ENCODE measurements around the gene SLC27A5. TPM values are rescaled to one million over a fixed set of nuclear protein-coding genes. Genes with fewer than 3 reads are reported as not detected.

Gene SLC27A5
- total and polyA plus RNA-seq, 9 of the 15 experiments (the other 6 are each of a cell fraction or from before 2014, with no cell fraction given): 42.2 to 318 (median 64.7) TPM

DNA sequence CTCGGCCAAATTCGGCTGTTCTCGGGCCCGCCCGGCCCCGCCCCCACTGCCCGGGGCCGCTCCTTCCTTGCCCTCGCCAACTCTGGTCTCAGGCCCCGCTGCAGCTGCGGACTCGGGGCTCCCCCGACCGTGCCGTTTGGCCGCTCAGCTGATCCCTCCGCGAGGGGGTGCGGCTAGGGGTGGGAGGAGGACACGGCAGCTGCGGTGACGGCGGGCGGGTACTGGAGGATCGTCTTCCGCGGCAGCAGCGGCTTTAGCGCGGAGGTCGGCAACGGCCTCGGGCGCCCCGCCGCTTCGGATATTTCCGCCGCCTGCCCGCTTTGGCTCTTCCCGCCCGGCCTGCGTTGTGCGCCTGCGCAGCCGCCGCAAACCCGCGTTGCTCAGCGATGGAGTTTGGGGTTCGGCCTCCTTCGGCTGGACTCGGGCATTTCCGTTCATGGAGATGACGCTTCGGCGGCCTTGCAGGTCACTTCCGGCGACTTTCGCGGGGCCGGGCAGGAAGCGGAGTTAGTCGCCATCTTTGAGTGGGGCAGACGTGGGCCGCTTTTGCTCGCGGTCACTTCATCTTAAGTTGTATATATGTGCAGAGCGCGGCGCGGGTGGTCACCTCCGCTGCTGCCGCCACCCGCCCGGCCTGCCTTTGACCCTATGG, 47.0 kb upstream of the SLC27A5 start (continued):
- TF ChIP-seq FOXJ2 (tag; IDR thresholded peaks at IDR 0.05) (no peak), ZNF146 (CRISPR knock-in tag; IDR thresholded peaks at IDR 0.05; ENCODE audit: unreplicated experiment) (no peak), ZNF436 (CRISPR knock-in tag; IDR thresholded peaks at IDR 0.05) (no peak), ASH1L (IDR thresholded peaks at IDR 0.05; ENCODE audit: borderline replicate concordance, low read depth, partially characterized antibody) (no peak), HNRNPK (IDR thresholded peaks at IDR 0.05; ENCODE audit: low read depth, low read length, poor library complexity, severe bottlenecking) (no peak), SRSF7 (optimal IDR thresholded peaks at IDR 0.05; ENCODE audit: low read depth, low read length) (no peak), HDAC1 (IDR thresholded peaks at IDR 0.05) (peak in 1 of 2 experiments; percentile 10; a peak in 2 of 4 replicates), ZNF408 (CRISPR knock-in tag; IDR thresholded peaks at IDR 0.05; ENCODE audit: low read depth) (no peak), ZNF512 (tag; IDR thresholded peaks at IDR 0.05) (no peak), ZNF24 (IDR thresholded peaks at IDR 0.05) (no peak), ILF3 (IDR thresholded peaks at IDR 0.05; ENCODE audit: borderline replicate concordance) (no peak), HDGF (IDR thresholded peaks at IDR 0.05) (no peak), PCBP1 (IDR thresholded peaks at IDR 0.05; ENCODE audit: low read depth, low read length, poor library complexity, severe bottlenecking) (peak; percentile 21), OTX1 (CRISPR knock-in tag; IDR thresholded peaks at IDR 0.05) (peak; percentile 60; the same call in 1 of the 2 replicates), SRSF1 (IDR thresholded peaks at IDR 0.05; ENCODE audit: low read depth, low read length) (no peak), ZC3H11A (IDR thresholded peaks at IDR 0.05; ENCODE audit: low read depth, low read length) (no peak), TEAD2 (tag; IDR thresholded peaks at IDR 0.05) (no peak)
- TF ChIP-seq, protein P1, sequence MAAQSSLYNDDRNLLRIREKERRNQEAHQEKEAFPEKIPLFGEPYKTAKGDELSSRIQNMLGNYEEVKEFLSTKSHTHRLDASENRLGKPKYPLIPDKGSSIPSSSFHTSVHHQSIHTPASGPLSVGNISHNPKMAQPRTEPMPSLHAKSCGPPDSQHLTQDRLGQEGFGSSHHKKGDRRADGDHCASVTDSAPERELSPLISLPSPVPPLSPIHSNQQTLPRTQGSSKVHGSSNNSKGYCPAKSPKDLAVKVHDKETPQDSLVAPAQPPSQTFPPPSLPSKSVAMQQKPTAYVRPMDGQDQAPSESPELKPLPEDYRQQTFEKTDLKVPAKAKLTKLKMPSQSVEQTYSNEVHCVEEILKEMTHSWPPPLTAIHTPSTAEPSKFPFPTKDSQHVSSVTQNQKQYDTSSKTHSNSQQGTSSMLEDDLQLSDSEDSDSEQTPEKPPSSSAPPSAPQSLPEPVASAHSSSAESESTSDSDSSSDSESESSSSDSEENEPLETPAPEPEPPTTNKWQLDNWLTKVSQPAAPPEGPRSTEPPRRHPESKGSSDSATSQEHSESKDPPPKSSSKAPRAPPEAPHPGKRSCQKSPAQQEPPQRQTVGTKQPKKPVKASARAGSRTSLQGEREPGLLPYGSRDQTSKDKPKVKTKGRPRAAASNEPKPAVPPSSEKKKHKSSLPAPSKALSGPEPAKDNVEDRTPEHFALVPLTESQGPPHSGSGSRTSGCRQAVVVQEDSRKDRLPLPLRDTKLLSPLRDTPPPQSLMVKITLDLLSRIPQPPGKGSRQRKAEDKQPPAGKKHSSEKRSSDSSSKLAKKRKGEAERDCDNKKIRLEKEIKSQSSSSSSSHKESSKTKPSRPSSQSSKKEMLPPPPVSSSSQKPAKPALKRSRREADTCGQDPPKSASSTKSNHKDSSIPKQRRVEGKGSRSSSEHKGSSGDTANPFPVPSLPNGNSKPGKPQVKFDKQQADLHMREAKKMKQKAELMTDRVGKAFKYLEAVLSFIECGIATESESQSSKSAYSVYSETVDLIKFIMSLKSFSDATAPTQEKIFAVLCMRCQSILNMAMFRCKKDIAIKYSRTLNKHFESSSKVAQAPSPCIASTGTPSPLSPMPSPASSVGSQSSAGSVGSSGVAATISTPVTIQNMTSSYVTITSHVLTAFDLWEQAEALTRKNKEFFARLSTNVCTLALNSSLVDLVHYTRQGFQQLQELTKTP (IDR thresholded peaks at IDR 0.05; ENCODE audit: low read depth in 1 of 2, partially characterized antibody in 2 of 2): no peak
- TF ChIP-seq, protein P2, sequence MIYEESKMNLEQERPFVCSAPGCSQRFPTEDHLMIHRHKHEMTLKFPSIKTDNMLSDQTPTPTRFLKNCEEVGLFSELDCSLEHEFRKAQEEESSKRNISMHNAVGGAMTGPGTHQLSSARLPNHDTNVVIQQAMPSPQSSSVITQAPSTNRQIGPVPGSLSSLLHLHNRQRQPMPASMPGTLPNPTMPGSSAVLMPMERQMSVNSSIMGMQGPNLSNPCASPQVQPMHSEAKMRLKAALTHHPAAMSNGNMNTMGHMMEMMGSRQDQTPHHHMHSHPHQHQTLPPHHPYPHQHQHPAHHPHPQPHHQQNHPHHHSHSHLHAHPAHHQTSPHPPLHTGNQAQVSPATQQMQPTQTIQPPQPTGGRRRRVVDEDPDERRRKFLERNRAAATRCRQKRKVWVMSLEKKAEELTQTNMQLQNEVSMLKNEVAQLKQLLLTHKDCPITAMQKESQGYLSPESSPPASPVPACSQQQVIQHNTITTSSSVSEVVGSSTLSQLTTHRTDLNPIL (CRISPR knock-in tag; IDR thresholded peaks at IDR 0.05): no peak
- TF ChIP-seq, protein P3, sequence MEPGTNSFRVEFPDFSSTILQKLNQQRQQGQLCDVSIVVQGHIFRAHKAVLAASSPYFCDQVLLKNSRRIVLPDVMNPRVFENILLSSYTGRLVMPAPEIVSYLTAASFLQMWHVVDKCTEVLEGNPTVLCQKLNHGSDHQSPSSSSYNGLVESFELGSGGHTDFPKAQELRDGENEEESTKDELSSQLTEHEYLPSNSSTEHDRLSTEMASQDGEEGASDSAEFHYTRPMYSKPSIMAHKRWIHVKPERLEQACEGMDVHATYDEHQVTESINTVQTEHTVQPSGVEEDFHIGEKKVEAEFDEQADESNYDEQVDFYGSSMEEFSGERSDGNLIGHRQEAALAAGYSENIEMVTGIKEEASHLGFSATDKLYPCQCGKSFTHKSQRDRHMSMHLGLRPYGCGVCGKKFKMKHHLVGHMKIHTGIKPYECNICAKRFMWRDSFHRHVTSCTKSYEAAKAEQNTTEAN (CRISPR knock-in tag; IDR thresholded peaks at IDR 0.05): no peak

All from K562 (cell line).